H9 (cell line): Measurements from ENCODE around the gene GCK. TPM values are rescaled to one million over a fixed set of nuclear protein-coding genes. Genes with fewer than 3 reads are reported as not detected.

Experiments
- DNase-seq: peaks from one replicate; pipeline ENCODE4 v3.0.0-alpha.2; 2017
- H2AFZ ChIP-seq: one replicate; pipeline ENCODE4 v1.6.1; 2013; ENCODE audit warnings: mild to moderate bottlenecking, low read length, control low read depth, moderate library complexity
- H2AK5ac ChIP-seq: 2 replicates; pipeline ENCODE4 v1.6.1; 2013; ENCODE audit warnings: low read length, control low read depth, mixed read lengths; ENCODE audit not compliant: insufficient read length
- H2BK120ac ChIP-seq: one replicate; pipeline ENCODE4 v1.6.1; 2013; ENCODE audit warnings: low read depth, mild to moderate bottlenecking, low read length, control low read depth, inconsistent platforms; ENCODE audit not compliant: poor library complexity, severe bottlenecking
- H2BK12ac ChIP-seq: 2 replicates; pipeline ENCODE4 v1.6.1; 2013; ENCODE audit warnings: low read length, control low read depth, mixed read lengths, low read depth; ENCODE audit not compliant: insufficient read length
- H2BK15ac ChIP-seq: 2 replicates; pipeline ENCODE4 v1.6.1; 2013; ENCODE audit warnings: low read depth, low read length, control low read depth
- H2BK20ac ChIP-seq: one replicate; pipeline ENCODE4 v1.6.1; 2013; ENCODE audit warnings: low read depth, mild to moderate bottlenecking, low read length, control low read depth, inconsistent platforms; ENCODE audit not compliant: poor library complexity, severe bottlenecking
- H2BK5ac ChIP-seq: 2 replicates; pipeline ENCODE4 v1.6.1; 2013; ENCODE audit warnings: low read length, control low read depth, mixed read lengths; ENCODE audit not compliant: insufficient read length
- H3K14ac ChIP-seq: 2 replicates; pipeline ENCODE4 v1.6.1; 2013; ENCODE audit warnings: low read length, control low read depth; ENCODE audit not compliant: insufficient read depth
- H3K18ac ChIP-seq: 2 replicates; pipeline ENCODE4 v1.6.1; 2013; ENCODE audit warnings: low read depth, mild to moderate bottlenecking, mixed read lengths, low read length, control low read depth; ENCODE audit not compliant: insufficient read length
- H3K23ac ChIP-seq: 2 replicates; pipeline ENCODE4 v1.6.1; 2013; ENCODE audit warnings: low read length, control low read depth, mixed read lengths, low read depth; ENCODE audit not compliant: insufficient read length
- H3K23me2 ChIP-seq: 2 replicates; pipeline ENCODE4 v1.6.1; 2013; ENCODE audit warnings: low read depth, mild to moderate bottlenecking, mixed read lengths, low read length, control low read depth; ENCODE audit not compliant: insufficient read length, poor library complexity, severe bottlenecking
- H3K27ac ChIP-seq: 2 replicates; pipeline ENCODE4 v1.5.1; 2013; ENCODE audit warnings: low read length, control low read depth, mixed read lengths, low read depth; ENCODE audit not compliant: insufficient read length
- H3K27me3 ChIP-seq: 2 replicates; pipeline ENCODE4 v1.6.1; 2013; ENCODE audit warnings: low read length, control low read depth, inconsistent platforms; ENCODE audit not compliant: insufficient read depth
- H3K4ac ChIP-seq: 2 replicates; pipeline ENCODE4 v1.6.1; 2013; ENCODE audit warnings: low read depth, mild to moderate bottlenecking, control low read depth, inconsistent platforms, low read length, moderate library complexity
- H3K4me1 ChIP-seq: 2 replicates; pipeline ENCODE4 v1.6.1; 2013; ENCODE audit warnings: low read length, control low read depth, inconsistent platforms; ENCODE audit not compliant: insufficient read depth
- H3K4me2 ChIP-seq: 2 replicates; pipeline ENCODE4 v1.6.1; 2013; ENCODE audit warnings: low read length, control low read depth, mixed read lengths; ENCODE audit not compliant: insufficient read length, insufficient read depth
- H3K56ac ChIP-seq: 2 replicates; pipeline ENCODE4 v1.6.1; 2013; ENCODE audit warnings: low read depth, mild to moderate bottlenecking, mixed read lengths, low read length, control low read depth; ENCODE audit not compliant: insufficient read length
- H3K79me1 ChIP-seq: 2 replicates; pipeline ENCODE4 v1.6.1; 2013; ENCODE audit warnings: low read depth, mild to moderate bottlenecking, moderate library complexity, low read length, control low read depth, inconsistent platforms; ENCODE audit not compliant: insufficient read depth, poor library complexity, severe bottlenecking
- H3K79me2 ChIP-seq: 2 replicates; pipeline ENCODE4 v1.6.1; 2013; ENCODE audit warnings: low read length, control low read depth, inconsistent platforms; ENCODE audit not compliant: insufficient read depth
- H3K9ac ChIP-seq: 2 replicates; pipeline ENCODE4 v1.6.1; 2013; ENCODE audit warnings: low read length, control low read depth, mixed read lengths; ENCODE audit not compliant: insufficient read length; ENCODE audit errors: extremely low read depth
- H3K9me3 ChIP-seq: one replicate; pipeline ENCODE4 v1.6.1; 2013; ENCODE audit warnings: low read depth, low read length, inconsistent platforms; ENCODE audit not compliant: control insufficient read depth
- H3T11ph ChIP-seq: one replicate; pipeline ENCODE4 v1.6.1; 2013; ENCODE audit warnings: mild to moderate bottlenecking, low read length, control low read depth, inconsistent platforms
- H4K20me1 ChIP-seq: one replicate; pipeline ENCODE4 v1.6.1; 2013; ENCODE audit not compliant: control insufficient read depth, insufficient read length, insufficient read depth
- H4K5ac ChIP-seq: 2 replicates; pipeline ENCODE4 v1.6.1; 2013; ENCODE audit warnings: low read depth, mild to moderate bottlenecking, mixed read lengths, low read length, control low read depth; ENCODE audit not compliant: insufficient read length
- H4K8ac ChIP-seq: replicated peaks from 2 replicates; pipeline ENCODE4 v1.6.1; 2013; ENCODE audit warnings: low read length, control low read depth, mixed read lengths, low read depth; ENCODE audit not compliant: insufficient read length
- H4K91ac ChIP-seq: 2 replicates; pipeline ENCODE4 v1.6.1; 2013; ENCODE audit warnings: low read depth, mild to moderate bottlenecking, moderate library complexity, mixed read lengths, low read length, control low read depth; ENCODE audit not compliant: insufficient read length
- H3K27ac Mint-ChIP-seq, 3 experiments: 2 replicates in 2 of 3; 3 replicates in 1 of 3; pipeline ENCODE4 v1.8.0; 2020 to 2021; ENCODE audit warnings: mixed read lengths in 3 of 3, mild to moderate bottlenecking in 1 of 3, moderate library complexity in 1 of 3
- H3K27me3 Mint-ChIP-seq: 2 replicates; pipeline ENCODE4 v1.8.0; 2021; ENCODE audit warnings: low read depth, mild to moderate bottlenecking, moderate library complexity, mixed read lengths
- H3K36me3 Mint-ChIP-seq, 3 experiments: 2 replicates in 2 of 3; 3 replicates in 1 of 3; pipeline ENCODE4 v1.8.0; 2020 to 2021; ENCODE audit warnings: low read depth in 3 of 3, mixed read lengths in 3 of 3; ENCODE audit not compliant: insufficient read depth in 1 of 3
- H3K4me1 Mint-ChIP-seq, 2 experiments: 2 replicates each; pipeline ENCODE4 v1.8.0; 2020; ENCODE audit warnings: mixed read lengths in 2 of 2
- H3K4me3 Mint-ChIP-seq, 2 experiments: 2 replicates in 1 of 2; 3 replicates in 1 of 2; pipeline ENCODE4 v1.8.0; 2020 to 2021; ENCODE audit warnings: mild to moderate bottlenecking in 2 of 2, mixed read lengths in 2 of 2, moderate library complexity in 1 of 2
- H3K9me3 Mint-ChIP-seq, 2 experiments: 2 replicates in 1 of 2; 3 replicates in 1 of 2; pipeline ENCODE4 v1.8.0; 2020; ENCODE audit warnings: mild to moderate bottlenecking in 2 of 2, mixed read lengths in 2 of 2, moderate library complexity in 1 of 2
- CTCF ChIP-seq: fragments of 200-600 bp; sonication (generic); conservative IDR thresholded peaks from 3 replicates; pipeline ENCODE4 v1.8.0; 2021; ENCODE audit warnings: antibody characterized with exemption, mild to moderate bottlenecking
- WGBS: extraction: QIAGEN DNeasy Blood & Tissue Kit; methylation state at CpG from one replicate; pipeline ENCODE4 v1.1.7; 2013; ENCODE audit warnings: missing lambda C conversion rate, low lambda C conversion rate, mixed read lengths; ENCODE audit not compliant: insufficient read length; ENCODE audit errors: extremely low coverage; 5-methylcytosine and 5-hydroxymethylcytosine counted together
- total RNA-seq: library from RNA; stranded (reverse); gene quantifications from 2 replicates; pipeline ENCODE4 v1.2.1, GENCODE V29; 2021

The GCK gene
- total RNA-seq, 1 experiment from 2014 or later: 0.98 TPM

GRCh38 chr7:44237696-44238095 is 48.5 kb upstream of the GCK start:
- Mint-ChIP-seq H3K4me3 (no peak overlapping the region), H3K27me3 (no peaks in the 10 kb centered on the region; the same call in 1 of the 2 replicates), H3K9me3 (no peaks in the 10 kb centered on the region), H3K27ac (no peak overlapping the region), H3K36me3 (peaks cover 0 to 1% (median 0%) of the 10 kb centered on the region in 3 experiments; a peak in 1 of 7 replicates), H3K4me1 (peaks cover 9 to 18% of the 10 kb centered on the region in 2 experiments)
- Histone ChIP-seq H2BK12ac (no peak overlapping the region), H3K9me3 (no peaks in the 10 kb centered on the region), H3K56ac (no peak overlapping the region), H3T11ph (no peak overlapping the region), H4K5ac (no peak overlapping the region), H4K91ac (no peak overlapping the region), H4K8ac (no peak overlapping the region), H4K20me1 (peaks cover 3% of the 10 kb centered on the region), H2BK20ac (no peak overlapping the region), H3K4me1 (no peaks in the 10 kb centered on the region), H3K23ac (no peak overlapping the region), H3K18ac (no peak overlapping the region), H2AK5ac (no peak overlapping the region), H3K14ac (no peak overlapping the region; the same call in 1 of the 2 replicates), H2AFZ (no peak overlapping the region), H3K23me2 (no peaks in the 10 kb centered on the region), H3K79me1 (no peaks in the 10 kb centered on the region), H2BK15ac (no peak overlapping the region), H3K4ac (no peak overlapping the region), H3K4me2 (no peak overlapping the region), H3K27ac (no peak overlapping the region), H3K9ac (no peak overlapping the region), H3K27me3 (no peaks in the 10 kb centered on the region), H3K79me2 (no peaks in the 10 kb centered on the region), H2BK120ac (no peak overlapping the region), H2BK5ac (no peak overlapping the region)
- no CpG with 5 or more reads among the region's 10 CpGs for WGBS
- DNase-seq: no peak
- TF ChIP-seq CTCF: no peak
